ENCODE data around the gene CD38.
A peak's percentile ranks its signal among the peaks of the same experiment; 100 is the strongest.

The CD38 gene

DNA sequence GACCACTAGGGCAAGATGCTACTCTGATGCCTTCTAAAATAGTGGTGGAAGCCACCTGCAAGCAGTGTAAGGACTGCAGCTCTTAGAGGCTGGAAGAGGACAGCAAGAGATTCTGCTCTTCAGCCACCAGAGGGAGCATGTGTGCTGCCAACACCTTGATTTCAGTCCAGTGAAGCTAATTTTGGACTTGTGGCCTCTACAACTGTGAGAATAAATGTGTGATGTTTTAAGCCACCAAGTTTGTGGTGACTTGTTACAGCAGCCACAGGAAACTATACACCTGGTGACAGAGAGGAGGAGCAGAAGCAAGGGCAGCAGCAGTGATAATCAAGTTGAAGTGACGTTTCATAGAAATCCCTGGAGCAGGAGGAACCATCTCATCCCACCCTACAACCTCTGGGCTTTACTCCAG lies 104.6 kb downstream of the CD38 start:
- TF ChIP-seq, protein P1, sequence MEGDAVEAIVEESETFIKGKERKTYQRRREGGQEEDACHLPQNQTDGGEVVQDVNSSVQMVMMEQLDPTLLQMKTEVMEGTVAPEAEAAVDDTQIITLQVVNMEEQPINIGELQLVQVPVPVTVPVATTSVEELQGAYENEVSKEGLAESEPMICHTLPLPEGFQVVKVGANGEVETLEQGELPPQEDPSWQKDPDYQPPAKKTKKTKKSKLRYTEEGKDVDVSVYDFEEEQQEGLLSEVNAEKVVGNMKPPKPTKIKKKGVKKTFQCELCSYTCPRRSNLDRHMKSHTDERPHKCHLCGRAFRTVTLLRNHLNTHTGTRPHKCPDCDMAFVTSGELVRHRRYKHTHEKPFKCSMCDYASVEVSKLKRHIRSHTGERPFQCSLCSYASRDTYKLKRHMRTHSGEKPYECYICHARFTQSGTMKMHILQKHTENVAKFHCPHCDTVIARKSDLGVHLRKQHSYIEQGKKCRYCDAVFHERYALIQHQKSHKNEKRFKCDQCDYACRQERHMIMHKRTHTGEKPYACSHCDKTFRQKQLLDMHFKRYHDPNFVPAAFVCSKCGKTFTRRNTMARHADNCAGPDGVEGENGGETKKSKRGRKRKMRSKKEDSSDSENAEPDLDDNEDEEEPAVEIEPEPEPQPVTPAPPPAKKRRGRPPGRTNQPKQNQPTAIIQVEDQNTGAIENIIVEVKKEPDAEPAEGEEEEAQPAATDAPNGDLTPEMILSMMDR (IDR thresholded peaks at IDR 0.05; ENCODE audit: low read depth, low read length, missing control alignments) = peak; percentile 92
- no peak overlapping the region for H3K4me3 ChIP-seq (replicated peaks; ENCODE audit: low read depth, low read length)
- DNase-seq (ENCODE audit: extremely low read depth, low read depth) = peak; percentile 70

DNA sequence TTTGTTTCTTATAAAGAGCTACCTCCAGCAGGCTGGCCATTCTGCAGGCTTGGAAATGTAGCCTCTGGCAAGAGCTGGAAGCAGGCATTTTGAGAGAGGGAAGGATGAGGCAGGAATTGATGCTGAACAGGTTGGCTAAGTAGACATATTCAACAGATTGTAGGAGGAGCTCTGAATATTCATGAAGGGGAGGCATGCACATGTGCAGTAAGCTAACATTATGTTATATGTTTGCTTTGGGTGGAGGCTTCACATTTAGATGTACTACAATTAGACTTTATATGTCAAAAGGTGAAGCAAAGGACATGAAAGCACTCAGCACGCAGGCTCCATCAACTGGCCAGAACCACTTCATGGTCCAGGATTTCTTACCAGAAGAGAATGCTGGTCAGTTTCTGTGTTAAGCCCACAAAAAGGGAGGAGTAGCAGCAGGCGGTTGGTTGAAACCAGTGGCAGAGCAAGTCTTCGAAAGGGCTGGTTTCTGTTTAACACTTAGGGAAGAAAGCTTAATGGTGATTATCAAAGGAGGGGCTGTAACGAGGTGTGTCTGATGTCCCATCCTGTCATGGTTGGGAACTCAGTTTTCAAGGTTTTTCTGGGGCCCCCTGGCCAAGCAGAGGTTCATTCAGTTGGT lies 105.6 kb downstream of the CD38 start:
- no peak for DNase-seq (ENCODE audit: extremely low read depth, low read depth)
- TF ChIP-seq, protein P1 (IDR thresholded peaks at IDR 0.05; ENCODE audit: low read depth, low read length, missing control alignments) = no peak

DNA sequence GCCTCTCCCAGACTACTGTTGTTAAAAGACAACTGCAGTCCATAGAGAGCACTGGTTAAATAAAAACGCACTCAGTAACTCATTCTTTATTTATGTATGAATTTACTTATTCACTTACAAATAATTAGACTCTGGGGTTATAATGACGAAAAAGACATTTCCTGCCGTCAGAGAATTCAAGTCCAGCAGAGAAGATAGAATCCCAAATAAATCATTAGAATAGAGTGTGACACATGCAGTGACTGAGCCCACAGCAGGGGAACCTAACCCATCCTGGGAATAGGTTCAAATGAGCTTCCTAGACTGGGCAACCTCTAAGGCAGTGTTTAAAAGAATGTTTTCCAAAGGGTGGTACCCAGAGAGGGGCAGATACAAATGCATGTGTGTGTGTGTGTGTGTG lies 106.5 kb downstream of the CD38 start:
- DNase-seq (ENCODE audit: extremely low read depth, low read depth) = no peak

More for the DNA sequence above, 105.6 kb downstream of the CD38 start:
- no peak overlapping the region for H3K4me3 ChIP-seq (replicated peaks; ENCODE audit: low read depth, low read length)

DNA sequence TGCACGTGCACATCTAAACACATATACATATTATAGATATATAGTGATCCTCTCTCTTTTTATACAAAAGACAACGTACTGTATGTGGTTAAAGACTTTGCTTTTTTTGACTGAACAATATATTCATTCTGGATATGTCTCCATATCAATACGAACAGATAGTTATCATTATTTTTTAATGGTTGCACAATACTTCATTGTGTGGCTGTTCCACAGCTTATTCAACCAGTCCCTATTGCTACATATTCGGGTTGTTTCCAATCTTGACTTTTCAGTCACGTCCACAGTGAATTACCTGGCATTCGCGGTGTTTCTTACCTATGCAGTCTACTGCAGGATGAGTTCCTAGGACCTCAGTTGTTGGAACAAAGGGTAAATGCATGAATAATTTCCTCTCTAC lies 107.3 kb downstream of the CD38 start:
- DNase-seq (ENCODE audit: extremely low read depth, low read depth) = no peak
- H3K4me3 ChIP-seq (replicated peaks; ENCODE audit: low read depth, low read length) = no peak overlapping the region
- TF ChIP-seq, protein P1 (IDR thresholded peaks at IDR 0.05; ENCODE audit: low read depth, low read length, missing control alignments) = no peak

More for the DNA sequence above, 106.5 kb downstream of the CD38 start:
- TF ChIP-seq, protein P1 (IDR thresholded peaks at IDR 0.05; ENCODE audit: low read depth, low read length, missing control alignments) = no peak
- H3K4me3 ChIP-seq (replicated peaks; ENCODE audit: low read depth, low read length) = no peak overlapping the region

DNA sequence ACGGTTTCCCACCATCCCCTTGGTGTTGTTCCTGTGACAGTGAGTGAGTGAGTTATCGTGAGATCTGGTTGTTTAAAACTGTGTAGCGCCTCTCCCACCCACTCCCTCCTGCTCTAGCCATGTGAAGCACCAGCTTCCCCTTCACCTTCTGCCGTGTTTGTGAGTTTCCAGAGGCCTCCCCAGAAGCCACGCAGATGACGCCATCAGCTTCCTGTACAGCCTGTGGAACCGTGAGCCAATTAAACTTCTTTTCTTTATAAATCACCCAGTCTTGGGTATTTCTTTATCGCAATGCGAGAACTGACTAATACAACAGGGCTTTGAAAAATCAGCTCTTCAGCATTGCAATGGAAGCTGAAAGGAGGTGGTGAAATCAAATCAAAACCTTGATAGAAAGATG lies 110.4 kb downstream of the CD38 start:
- DNase-seq (ENCODE audit: extremely low read depth, low read depth) = no peak
- TF ChIP-seq, protein P1 (IDR thresholded peaks at IDR 0.05; ENCODE audit: low read depth, low read length, missing control alignments) = no peak
- no peak overlapping the region for H3K4me3 ChIP-seq (replicated peaks; ENCODE audit: low read depth, low read length)

DNA sequence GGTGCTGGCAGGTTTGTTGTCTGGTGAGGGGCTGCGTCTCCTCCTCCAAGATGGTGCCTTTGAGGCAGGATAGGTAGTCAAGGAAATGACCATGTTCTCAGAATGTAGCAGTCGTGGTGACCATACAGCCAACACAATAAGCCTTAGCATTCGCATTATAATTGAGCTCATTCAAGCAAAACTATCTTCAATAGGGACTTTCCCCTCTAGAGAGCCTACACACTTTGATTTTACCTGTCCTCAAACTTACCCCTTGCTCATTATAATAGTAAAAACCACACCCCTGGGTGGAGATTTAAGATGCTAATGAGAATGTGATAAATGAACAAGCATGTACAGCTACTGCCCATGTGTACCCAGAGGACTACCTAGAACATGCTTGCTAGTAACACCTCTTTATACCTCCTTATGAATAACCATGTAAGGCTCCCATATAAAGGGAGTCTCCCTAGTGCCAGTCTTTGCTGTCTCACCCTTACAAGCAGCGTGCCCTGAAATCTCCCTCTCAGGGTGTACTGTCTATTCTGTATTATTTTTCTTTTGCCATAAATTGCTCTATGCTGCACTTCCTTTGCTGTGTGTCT lies 112.2 kb downstream of the CD38 start:
- DNase-seq (ENCODE audit: extremely low read depth, low read depth) = no peak
- TF ChIP-seq, protein P1 (IDR thresholded peaks at IDR 0.05; ENCODE audit: low read depth, low read length, missing control alignments) = no peak
- H3K4me3 ChIP-seq (replicated peaks; ENCODE audit: low read depth, low read length) = no peak overlapping the region
